K562 (cell line): ENCODE measurements around the gene ABCF2. TPM values are rescaled to one million over a fixed set of nuclear protein-coding genes. Genes with fewer than 3 reads are reported as not detected.
A peak's percentile ranks its signal among the peaks of the same experiment; 100 is the strongest.

Source experiments
- ATF6 ChIP-seq: sonication (generic); formaldehyde crosslinking; IDR thresholded peaks from 2 replicates; pipeline ENCODE4 v1.4.0; 2020; ENCODE audit warnings: mild to moderate bottlenecking, missing genetic modification reagents
- E2F1 ChIP-seq: sonication (generic); formaldehyde crosslinking; IDR thresholded peaks from 2 replicates; pipeline ENCODE4 v1.8.1; 2023; ENCODE audit warnings: mild to moderate bottlenecking, missing genetic modification reagents, moderate library complexity
- E2F6 ChIP-seq, 2 experiments: IDR thresholded peaks; 2 replicates each; pipeline ENCODE4 v1.6.1; 2011; ENCODE audit warnings: borderline replicate concordance in 1 of 2, control low read depth in 1 of 2, low read depth in 1 of 2, low read length in 1 of 2, mild to moderate bottlenecking in 1 of 2, mixed read lengths in 1 of 2, moderate library complexity in 1 of 2; ENCODE audit not compliant: insufficient read depth in 1 of 2, insufficient read length in 1 of 2, poor library complexity in 1 of 2, severe bottlenecking in 1 of 2; ENCODE audit errors: extremely low read depth in 1 of 2
- FOXA3 ChIP-seq, 2 experiments: fragments of 450-650 bp in 1 of 2; sonication (generic) in 1 of 2; formaldehyde crosslinking; IDR thresholded peaks in 1 of 2; conservative IDR thresholded peaks in 1 of 2; 2 replicates each; pipeline versions ENCODE4 v1.4.0 to v1.8.0; 2020 to 2022; ENCODE audit warnings: mild to moderate bottlenecking in 2 of 2, missing genetic modification reagents in 1 of 2
- FOXM1 ChIP-seq, 2 experiments: fragments of 450-650 bp in 1 of 2; sonication (generic) in 1 of 2; formaldehyde crosslinking in 1 of 2; IDR thresholded peaks; 2 replicates each; pipeline versions ENCODE4 v1.6.1 to v1.9.0; 2017 to 2022; ENCODE audit warnings: low read depth in 2 of 2, mild to moderate bottlenecking in 2 of 2, missing genetic modification reagents in 1 of 2, moderate library complexity in 1 of 2
- KDM2B ChIP-seq: fragments of 250-450 bp; sonication (Bioruptor Pico); IDR thresholded peaks from 2 replicates; pipeline ENCODE4 v1.8.0; 2021; ENCODE audit warnings: mild to moderate bottlenecking, moderate library complexity
- MYBL2 ChIP-seq, 2 experiments: fragments of 450-650 bp in 1 of 2; sonication (generic) in 1 of 2; formaldehyde crosslinking in 1 of 2; IDR thresholded peaks; 2 replicates each; pipeline versions ENCODE4 v1.6.1 to v1.8.1; 2017 to 2022; ENCODE audit warnings: borderline replicate concordance in 1 of 2, inconsistent platforms in 1 of 2, low read depth in 1 of 2, mild to moderate bottlenecking in 1 of 2, missing genetic modification reagents in 1 of 2, moderate library complexity in 1 of 2
- NEUROD1 ChIP-seq: fragments of 150-350 bp; IDR thresholded peaks from 2 replicates; pipeline ENCODE4 v1.6.1; 2014; ENCODE audit warnings: borderline replicate concordance, low read length, low read depth; ENCODE audit not compliant: partially characterized antibody
- NFYB ChIP-seq: IDR thresholded peaks from 2 replicates; pipeline ENCODE4 v1.6.1; 2011; ENCODE audit warnings: mild to moderate bottlenecking, moderate library complexity; ENCODE audit not compliant: insufficient read length; ENCODE audit errors: extremely low read depth
- NR2C1 ChIP-seq, 2 experiments: fragments of 450-650 bp; IDR thresholded peaks; 2 replicates each; pipeline ENCODE4 v1.6.1; 2017; ENCODE audit warnings: mild to moderate bottlenecking in 2 of 2, antibody characterized with exemption in 1 of 2, inconsistent platforms in 1 of 2, missing compliant biosample characterization in 1 of 2, missing genetic modification characterization in 1 of 2
- NR2F6 ChIP-seq: fragments of 450-650 bp; formaldehyde crosslinking; IDR thresholded peaks from 2 replicates; pipeline ENCODE4 v1.4.0; 2020; ENCODE audit warnings: mild to moderate bottlenecking
- PCBP1 ChIP-seq: fragments of 200-400 bp; formaldehyde crosslinking; IDR thresholded peaks from 2 replicates; pipeline ENCODE4 v1.6.1; 2018; ENCODE audit warnings: mild to moderate bottlenecking, low read depth, low read length; ENCODE audit not compliant: poor library complexity, severe bottlenecking
- TBP ChIP-seq: optimal IDR thresholded peaks from 2 replicates; pipeline ENCODE3; 2011; ENCODE audit warnings: low read depth, low read length, improper control_type of control experiment
- THRAP3 ChIP-seq: fragments of 450-650 bp; IDR thresholded peaks from 2 replicates; pipeline ENCODE4 v1.6.1; 2016; ENCODE audit warnings: mild to moderate bottlenecking, inconsistent platforms, borderline replicate concordance
- THRB ChIP-seq: fragments of 450-650 bp; formaldehyde crosslinking; conservative IDR thresholded peaks from 2 replicates; pipeline ENCODE4 v1.4.0; 2022; ENCODE audit warnings: mild to moderate bottlenecking, missing genetic modification characterization
- XRCC4 ChIP-seq: IDR thresholded peaks from one replicate; pipeline ENCODE4 v1.6.1; 2011; ENCODE audit not compliant: insufficient read depth, insufficient read length; ENCODE audit errors: extremely low read depth
- ZNF282 ChIP-seq: sonication (generic); formaldehyde crosslinking; IDR thresholded peaks from 2 replicates; pipeline ENCODE4 v1.8.1; 2023; ENCODE audit warnings: missing genetic modification reagents
- polyA plus RNA-seq, 8 experiments: library from polyadenylated mRNA; depleted of rRNA in 4 of 8; stranded (reverse) in 5 of 8; unstranded in 3 of 8; fragments of >200 nt; fragmentation: Nextera tagmentation in 2 of 8; fragmentation: Illumina TruSeq in 1 of 8; extraction: Ambion mirVana in 2 of 8; extraction: Trizol in 1 of 8; gene quantifications; 2 replicates each; pipeline versions ENCODE4 v1.2.1 to v1.2.3, GENCODE V29; 2011 to 2014; ENCODE audit warnings: inconsistent platforms in 1 of 8, missing spikeins in 1 of 8
- total RNA-seq, 7 experiments: library from RNA; depleted of rRNA in 6 of 7; stranded (reverse); fragments of >200 nt in 6 of 7; fragmentation: Illumina TruSeq in 2 of 7; extraction: Trizol in 2 of 7; gene quantifications; 2 replicates each; pipeline versions ENCODE4 v1.2.1 to v1.2.3, GENCODE V29; 2011 to 2021; ENCODE audit warnings: low replicate concordance in 1 of 7

The ABCF2 gene
- total and polyA plus RNA-seq, 9 of the 15 experiments (the other 6 are each of a cell fraction or from before 2014, with no cell fraction given), result 62.1 to 224 (median 113) TPM

DNA sequence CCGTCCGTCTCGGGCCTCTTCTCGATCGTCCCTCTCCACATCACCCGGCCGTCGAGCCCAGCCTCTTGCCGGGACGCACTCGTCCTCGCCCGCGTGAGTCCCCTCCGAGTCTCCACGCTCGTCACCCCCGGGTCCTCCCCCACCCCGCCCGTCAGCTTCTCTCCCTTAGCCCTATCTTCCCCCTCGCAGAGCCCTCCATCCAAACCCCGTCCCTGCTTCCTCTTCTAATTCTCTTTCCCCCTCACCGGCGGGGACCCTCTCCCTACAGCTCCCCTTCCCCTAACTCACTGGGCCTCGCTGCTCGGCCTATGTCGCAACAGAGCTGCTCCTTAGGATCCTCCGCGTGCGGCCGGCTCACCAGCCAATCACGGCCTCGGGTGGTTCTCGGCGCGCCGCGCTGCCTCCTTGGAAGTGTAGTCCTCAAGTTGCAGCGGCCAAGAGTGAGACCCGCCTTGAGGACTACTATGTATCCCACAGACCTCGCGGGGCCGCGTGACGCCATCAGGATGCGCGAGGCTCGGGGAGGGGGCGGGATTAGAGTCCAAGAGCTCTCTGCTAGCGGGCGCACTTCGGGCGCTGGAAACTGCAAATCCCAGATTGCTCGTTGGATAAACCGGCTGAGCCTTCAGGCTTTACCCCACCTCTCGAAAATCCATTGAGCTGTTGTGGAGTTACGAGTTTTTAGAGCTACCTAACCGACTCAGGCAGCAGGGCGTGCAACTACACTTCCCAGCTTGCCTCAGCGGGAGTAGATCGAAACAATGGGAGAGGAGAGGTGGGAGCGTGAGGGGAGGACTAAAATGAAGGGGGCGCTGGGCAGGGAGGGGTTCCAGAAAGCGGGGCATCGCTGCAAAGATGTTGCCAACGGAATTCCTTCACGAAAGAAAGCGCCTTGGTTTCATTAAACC is at the start of gene ABCF2 (continued):
- TF ChIP-seq E2F1 (CRISPR knock-in tag) (peak; percentile 77), ATF6 (CRISPR knock-in tag) (peak; percentile 55; the same call in 1 of the 2 replicates), PCBP1 (peak; percentile 65), NR2C1 (IDR thresholded peaks at IDR 0.05) (peak; percentile 80), NR2C1 (tag; IDR thresholded peaks at IDR 0.05) (peak; percentile 88), THRB (CRISPR knock-in tag) (peak; percentile 84), KDM2B (CRISPR knock-in tag) (peak; percentile 50; the same call in 1 of the 2 replicates), XRCC4 (no peak), E2F6 (IDR thresholded peaks at IDR 0.05; ENCODE audit: borderline replicate concordance in 1 of 2, extremely low read depth in 1 of 2, insufficient read depth in 1 of 2, insufficient read length in 1 of 2, low read depth in 1 of 2, low read length in 1 of 2, poor library complexity in 1 of 2, severe bottlenecking in 1 of 2) (peak; percentile 57 to 75), NR2F6 (CRISPR knock-in tag) (no peak), FOXM1 (IDR thresholded peaks at IDR 0.05; ENCODE audit: low read depth) (no peak), FOXM1 (CRISPR knock-in tag; IDR thresholded peaks at IDR 0.05; ENCODE audit: low read depth) (no peak), MYBL2 (IDR thresholded peaks at IDR 0.05; ENCODE audit: low read depth) (no peak), MYBL2 (CRISPR knock-in tag; IDR thresholded peaks at IDR 0.05; ENCODE audit: borderline replicate concordance) (no peak), NEUROD1 (peak; percentile 52), FOXA3 (CRISPR knock-in tag; conservative IDR thresholded peaks at IDR 0.05 in 1 of 2, IDR thresholded peaks at IDR 0.05 in 1 of 2) (0 out of 4 replicates have a peak, but pooled peaks of 1 of the 2 experiments have one; percentile 24), TBP (peak; percentile 88), THRAP3 (no peak), NFYB (peak; percentile 89), ZNF282 (CRISPR knock-in tag) (no peak)
